Astrocyte of the cerebellum (primary cell): ENCODE data around the gene WWC2.
"Not testable (repeated sequence)": the region's sequence is repeated elsewhere in the genome, so short reads cannot be mapped to it uniquely, and the experiment has no call there.

Experiments
- DNase-seq: peaks from one replicate; pipeline ENCODE4 v3.0.0-alpha.2; 2011; ENCODE audit warnings: low read depth
- H3K4me3 ChIP-seq: 2 replicates; pipeline ENCODE4 v1.5.1; 2011; ENCODE audit warnings: mild to moderate bottlenecking, low read depth, low read length, moderate library complexity
- CTCF ChIP-seq: IDR thresholded peaks from 2 replicates; pipeline ENCODE4 v1.5.1; 2012; ENCODE audit warnings: low read length, low read depth, moderate library complexity, mild to moderate bottlenecking; ENCODE audit errors: missing control alignments
- in situ Hi-C: cut with HindIII; loops from 2 replicates; pipeline ENCODE4 v1.10.0; 2017; ENCODE audit warnings: low sequenced_read_pairs

Gene WWC2

GRCh38 chr4:183321079-183321478, 222.0 kb downstream of the WWC2 start:
- peak; percentile 18 for DNase-seq
- in situ Hi-C loops = loop anchor here (5.0 kb wide), 1 partner anchor 36 kb away; no protein-coding TSS in a partner anchor
- TF ChIP-seq CTCF = no peak
- no peak overlapping the region for H3K4me3 ChIP-seq

GRCh38 chr4:183321516-183321915, 222.5 kb downstream of the WWC2 start:
- in situ Hi-C loops = loop anchor here (5.0 kb wide), 1 partner anchor 36 kb away; no protein-coding TSS in a partner anchor
- TF ChIP-seq CTCF = no peak
- no peak overlapping the region for H3K4me3 ChIP-seq
- no peak for DNase-seq

- no peak within 1 kb of the TSS for H3K4me3 ChIP-seq
- in situ Hi-C loops = loop anchor here (5.0 kb wide), 1 partner anchor 35 kb away; no protein-coding TSS in a partner anchor
- TF ChIP-seq CTCF = no peak
- DNase-seq = no peak
Measured at GRCh38 chr4:183322326-183322725, 223.3 kb downstream of the WWC2 start, which contains the start of gene CLDN24. CLDN24 (minus strand) TSS chr4:183322426; CDS start chr4:183322426, 0 bp downstream.

DNA sequence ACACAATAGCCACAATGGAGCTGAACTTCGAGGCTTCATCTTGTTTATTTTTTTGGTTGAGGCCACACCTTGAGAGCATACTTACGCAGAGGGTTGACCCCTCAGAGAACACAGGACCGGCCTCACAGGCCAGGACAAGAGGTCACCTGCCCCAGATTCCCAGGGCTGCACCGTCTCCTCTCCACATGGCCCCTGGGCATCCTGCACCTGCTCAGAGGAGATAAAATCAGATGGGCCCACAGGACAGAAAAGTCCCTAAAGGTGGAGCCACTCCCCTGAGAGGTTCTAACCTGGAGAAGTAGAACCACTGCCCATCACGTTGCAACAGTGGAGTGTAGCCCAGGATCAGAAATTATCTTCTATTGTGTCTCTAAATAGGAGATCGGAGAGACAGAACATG, 224.2 kb downstream of the WWC2 start:
- no peak for TF ChIP-seq CTCF
- DNase-seq = no peak
- no peak overlapping the region for H3K4me3 ChIP-seq
- in situ Hi-C loops = loop anchor here (5.0 kb wide), 1 partner anchor 34 kb away; no protein-coding TSS in a partner anchor

DNA sequence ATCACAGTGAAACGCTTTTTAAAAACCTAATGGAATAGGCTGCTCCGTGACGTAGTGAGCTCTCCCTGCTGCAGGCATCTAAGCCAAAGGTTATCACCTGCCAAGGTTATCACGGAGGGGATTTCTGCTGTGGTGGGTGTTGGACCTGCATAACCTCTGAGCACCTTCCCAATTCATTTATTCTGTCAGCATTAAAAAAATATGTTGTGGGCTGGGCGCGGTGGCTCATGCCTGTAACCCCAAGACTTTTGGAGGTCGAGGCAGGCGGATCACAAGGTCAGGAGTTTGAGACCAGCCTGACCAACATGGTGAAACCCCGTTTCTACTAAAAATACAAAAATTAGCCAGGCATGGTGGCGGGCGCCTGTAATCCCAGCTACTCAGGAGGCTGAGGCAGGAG, 225.0 kb downstream of the WWC2 start:
- not testable (repeated sequence) for H3K4me3 ChIP-seq, DNase-seq
- in situ Hi-C loops = loop anchor here (5.0 kb wide), 1 partner anchor 33 kb away; no protein-coding TSS in a partner anchor

DNA sequence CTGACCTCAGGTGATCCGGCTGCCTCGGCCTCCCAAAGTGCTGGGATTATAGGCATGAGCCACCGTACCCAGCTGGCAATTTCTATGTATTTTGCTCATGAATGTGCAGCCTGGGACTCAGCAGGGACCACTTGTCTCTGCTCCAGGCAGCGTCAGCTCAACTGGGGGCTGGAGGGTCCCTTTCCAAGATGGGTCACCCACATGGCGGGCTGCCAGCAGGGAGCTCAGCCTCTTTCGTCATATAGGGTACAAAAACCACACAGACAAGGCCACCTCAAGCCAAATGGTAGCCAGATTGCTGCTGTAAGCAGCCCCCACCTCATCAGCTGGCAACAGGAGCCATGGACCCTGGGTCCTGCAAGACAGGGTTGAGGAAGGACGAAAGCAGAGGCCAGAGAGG, 225.6 kb downstream of the WWC2 start:
- in situ Hi-C loops = loop anchor here (5.0 kb wide), 1 partner anchor 33 kb away; no protein-coding TSS in a partner anchor
- H3K4me3 ChIP-seq = no peak overlapping the region
- DNase-seq = no peak
- no peak for TF ChIP-seq CTCF

- in situ Hi-C loops, H3K4me3 ChIP-seq, DNase-seq: not testable (repeated sequence)
Measured at GRCh38 chr4:183326387-183326786, 227.3 kb downstream of the WWC2 start.

GRCh38 chr4:183326853-183327252, 227.8 kb downstream of the WWC2 start:
- H3K4me3 ChIP-seq = no peak overlapping the region
- in situ Hi-C loops = no loop called here
- no peak for TF ChIP-seq CTCF
- DNase-seq = no peak
